NCI-H1105 (cell line): Measurements from ENCODE around the gene COL9A1.

Source experiments
- DNase-seq: peaks from one replicate; lab custom pipeline; 2025; lab: John Stamatoyannopoulos, UW

Gene COL9A1

GRCh38 chr6:70286905-70287304 lies 16.0 kb downstream of the COL9A1 start:
- DNase-seq, result no peak

DNA sequence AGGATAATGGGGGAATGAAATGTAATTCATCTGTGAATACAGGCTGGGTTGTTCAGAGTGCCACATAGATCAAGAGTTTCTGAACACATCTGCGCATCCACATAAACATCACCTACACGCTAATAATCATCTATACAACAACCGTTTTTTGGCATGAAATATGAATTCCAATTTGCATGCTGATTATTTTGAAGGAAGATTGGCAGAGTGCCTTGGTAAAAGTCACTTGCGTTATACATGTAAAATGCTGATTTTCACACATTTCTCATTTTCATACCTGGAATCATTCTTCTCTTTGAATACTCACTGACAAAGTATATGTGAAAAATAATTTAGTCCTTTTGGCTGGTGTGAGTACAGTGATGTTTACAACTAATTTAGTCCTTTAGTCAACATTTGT lies 17.7 kb downstream of the COL9A1 start:
- peak; percentile 48 for DNase-seq

DNA sequence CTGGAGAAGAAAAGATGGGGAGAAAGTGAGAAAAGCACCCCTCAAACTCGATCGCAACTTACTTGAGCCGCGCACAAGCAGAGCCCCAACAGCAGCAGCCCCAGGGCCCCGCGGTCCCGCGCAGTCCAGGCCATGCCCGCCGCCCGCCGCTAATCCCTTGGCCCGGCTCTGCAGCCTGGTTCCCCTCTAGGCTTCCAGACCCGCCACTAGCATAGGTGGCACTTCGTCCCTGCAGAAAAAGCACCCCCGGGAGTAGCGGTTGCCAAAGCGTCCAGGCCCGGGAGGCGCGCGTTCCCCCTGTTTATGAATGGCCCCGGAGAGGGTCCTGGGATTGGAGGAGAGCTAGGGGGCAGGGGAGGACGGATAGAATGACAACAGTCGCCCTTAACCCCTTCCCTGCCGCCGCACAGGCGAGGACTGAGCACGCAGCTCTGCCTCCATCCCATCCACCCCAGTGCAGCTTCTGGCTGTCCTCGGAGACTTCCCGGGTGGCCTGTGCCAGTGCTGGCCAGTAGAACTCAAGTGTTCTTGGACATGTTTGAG lies 19.9 kb downstream of the COL9A1 start:
- DNase-seq, result no peak

DNA sequence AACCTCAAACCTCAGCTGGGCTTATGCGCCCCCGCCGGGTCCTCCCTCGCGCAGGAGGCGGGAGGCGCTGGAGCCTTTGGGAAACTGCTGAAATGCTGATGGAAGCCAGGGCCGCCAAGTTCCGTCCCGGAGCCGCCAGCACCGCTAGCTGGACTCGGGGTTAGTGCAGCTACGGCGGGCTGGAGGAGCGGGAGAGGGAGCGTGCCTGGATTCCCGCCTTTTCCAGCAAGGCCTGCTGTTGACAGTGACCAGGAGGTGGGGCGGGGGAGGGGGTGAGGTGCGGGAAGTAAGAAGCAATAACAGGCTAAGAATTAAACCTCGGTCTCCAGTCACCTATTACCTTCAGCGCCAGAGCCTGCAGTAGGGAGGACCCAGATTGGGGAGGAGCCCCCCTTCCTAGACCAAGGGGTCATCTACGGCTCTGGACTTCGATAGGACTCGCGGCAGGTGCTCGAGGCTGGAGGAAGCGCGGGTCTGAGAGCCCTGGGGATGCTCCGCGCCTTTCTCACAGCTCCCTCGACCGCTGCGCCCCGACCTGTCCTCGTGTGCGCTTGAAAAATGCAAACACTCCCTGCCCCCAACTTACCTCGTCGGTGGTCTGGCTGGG lies 20.5 kb downstream of the COL9A1 start:
- DNase-seq, result no peak

GRCh38 chr6:70281923-70282311 lies 21.0 kb downstream of the COL9A1 start:
- no peak for DNase-seq

- DNase-seq, result peak; percentile 95
These were observed 22.5 kb downstream of the COL9A1 start for GRCh38 chr6:70280400-70280853.

GRCh38 chr6:70277470-70277869 lies 25.4 kb downstream of the COL9A1 start:
- no peak for DNase-seq

DNA sequence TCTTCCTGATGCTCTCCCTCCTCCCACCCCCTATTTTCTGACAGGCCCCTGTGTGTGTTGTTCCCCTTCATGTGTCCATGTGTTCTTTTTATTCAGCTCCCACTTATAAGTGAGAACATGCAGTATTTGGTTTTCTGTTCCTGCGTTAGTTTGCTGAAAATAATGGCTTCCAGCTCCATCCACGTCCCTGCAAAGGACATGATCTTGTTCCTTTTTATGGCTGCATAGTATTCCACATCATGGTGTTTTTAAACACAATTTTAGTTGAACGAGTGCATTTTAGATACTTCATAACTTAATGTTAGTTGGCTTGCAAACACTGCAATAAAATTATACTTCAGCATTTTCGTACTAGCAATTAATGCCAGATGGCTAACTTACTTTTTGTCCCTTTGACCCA lies 28.5 kb downstream of the COL9A1 start:
- no peak for DNase-seq

DNA sequence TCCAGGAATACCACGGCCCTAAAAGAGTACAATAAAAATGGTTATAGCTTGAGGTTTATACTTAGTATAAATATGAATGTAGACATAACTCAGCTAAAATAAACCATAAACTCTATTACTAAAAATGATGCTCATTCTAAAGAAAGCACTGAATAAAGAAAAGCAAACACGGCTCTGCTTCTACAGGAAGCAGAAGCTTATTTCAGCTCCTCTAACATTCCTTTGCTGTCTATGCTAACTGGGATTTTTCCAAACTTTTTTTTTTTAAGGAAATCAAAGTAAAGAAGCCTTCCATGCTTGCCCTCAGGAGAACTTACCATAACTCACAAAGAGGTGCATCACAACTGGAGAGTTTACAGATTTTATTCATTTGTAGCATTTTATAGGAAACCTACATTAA lies 30.8 kb downstream of the COL9A1 start:
- DNase-seq, result no peak

DNA sequence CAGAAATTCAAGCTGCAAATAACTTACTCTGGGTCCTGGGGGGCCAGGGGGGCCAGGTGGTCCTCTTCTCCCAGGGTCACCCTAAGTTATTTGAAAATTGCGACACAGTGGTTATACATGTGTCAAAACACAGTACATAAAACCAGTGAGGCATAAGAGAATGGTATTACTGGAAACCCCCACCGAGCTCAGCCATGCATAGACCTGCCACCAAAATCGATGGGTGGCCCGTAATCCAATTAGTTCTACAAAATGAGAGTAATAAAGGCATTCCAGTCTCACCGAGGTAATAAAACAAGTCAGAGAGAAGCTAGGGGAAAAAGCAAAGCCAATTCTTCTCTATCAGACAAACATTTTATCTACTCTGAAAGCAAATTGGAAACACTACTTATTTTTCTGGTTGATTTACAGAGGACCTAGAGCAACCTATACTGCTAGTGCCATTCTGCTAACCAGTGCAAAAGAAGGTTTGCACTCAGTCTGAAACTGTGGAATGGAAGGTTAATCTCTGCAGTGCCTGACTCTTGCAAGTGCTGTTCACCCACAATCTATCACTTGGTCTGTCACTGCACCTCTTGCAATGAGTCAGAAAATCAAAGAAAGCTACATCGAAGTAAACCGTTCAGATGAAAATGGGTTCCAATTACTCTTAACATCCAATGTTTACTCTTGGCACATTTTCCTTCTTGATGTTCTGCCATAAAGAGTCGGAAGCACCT lies 32.4 kb downstream of the COL9A1 start:
- no peak for DNase-seq

DNA sequence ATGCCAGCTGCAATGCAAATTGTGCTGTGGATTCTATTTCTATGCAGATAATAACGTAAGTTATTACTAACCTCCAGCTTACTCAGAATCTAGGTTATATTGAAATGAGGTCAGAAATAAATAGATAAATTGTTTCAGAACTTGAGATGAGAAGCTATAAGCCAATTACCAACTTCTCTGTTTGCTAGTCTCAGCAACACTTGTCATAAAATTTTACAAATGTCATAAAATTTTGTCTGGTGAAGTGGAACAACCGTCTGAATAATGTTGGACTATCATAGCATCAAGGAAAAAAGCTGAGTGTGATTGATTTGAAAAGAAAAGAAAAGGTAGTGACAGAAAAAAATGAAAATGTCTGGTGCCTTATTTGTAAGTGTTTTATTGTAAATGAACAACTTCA lies 36.7 kb downstream of the COL9A1 start:
- no peak for DNase-seq

GRCh38 chr6:70264306-70264705 lies 38.6 kb downstream of the COL9A1 start:
- DNase-seq, result no peak

DNA sequence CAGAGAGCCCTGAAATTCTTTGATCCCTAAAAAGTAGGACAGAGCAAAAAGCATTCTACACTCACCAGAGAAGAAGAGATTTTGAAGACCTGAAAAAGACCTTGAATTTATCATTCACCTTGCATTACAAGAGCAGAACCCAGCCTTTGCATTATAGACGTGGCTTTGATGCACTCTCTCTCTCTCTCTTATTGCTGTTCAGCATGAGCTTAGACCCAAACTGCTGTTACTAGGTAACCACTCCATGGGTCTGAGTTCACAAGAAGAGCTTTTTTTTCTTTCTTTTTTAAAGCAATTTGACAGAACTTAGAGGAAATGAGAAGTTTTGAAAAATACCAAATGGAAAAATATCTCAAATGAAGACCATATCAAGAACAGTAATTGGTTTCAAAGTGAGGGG lies 44.4 kb downstream of the COL9A1 start:
- DNase-seq, result no peak

DNA sequence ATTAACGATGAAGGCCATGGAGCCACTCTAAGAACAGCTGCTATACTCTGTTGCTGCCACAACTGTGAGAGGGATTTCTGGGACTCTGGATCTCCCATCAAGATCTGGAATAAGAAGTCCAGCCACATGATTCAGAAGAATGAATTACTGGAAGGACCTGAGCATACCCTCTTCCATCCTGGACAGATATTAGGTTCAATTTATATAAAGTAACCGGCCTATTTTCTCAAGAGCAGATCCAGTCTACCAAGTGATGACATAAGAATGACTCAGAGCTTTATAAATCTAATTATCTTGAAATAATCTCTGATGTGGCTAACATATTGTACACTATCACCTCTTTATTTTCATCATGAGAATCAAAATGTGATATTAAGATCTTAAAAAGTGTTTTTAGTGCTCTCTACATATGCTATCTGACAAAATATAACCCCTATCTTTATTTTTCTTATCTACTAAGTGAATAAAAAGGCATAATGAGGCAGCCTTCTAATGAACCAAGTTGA lies 45.1 kb downstream of the COL9A1 start:
- DNase-seq, result no peak

GRCh38 chr6:70254784-70255183 lies 48.1 kb downstream of the COL9A1 start:
- no peak for DNase-seq

GRCh38 chr6:70253923-70254322 lies 49.0 kb downstream of the COL9A1 start:
- no peak for DNase-seq

DNA sequence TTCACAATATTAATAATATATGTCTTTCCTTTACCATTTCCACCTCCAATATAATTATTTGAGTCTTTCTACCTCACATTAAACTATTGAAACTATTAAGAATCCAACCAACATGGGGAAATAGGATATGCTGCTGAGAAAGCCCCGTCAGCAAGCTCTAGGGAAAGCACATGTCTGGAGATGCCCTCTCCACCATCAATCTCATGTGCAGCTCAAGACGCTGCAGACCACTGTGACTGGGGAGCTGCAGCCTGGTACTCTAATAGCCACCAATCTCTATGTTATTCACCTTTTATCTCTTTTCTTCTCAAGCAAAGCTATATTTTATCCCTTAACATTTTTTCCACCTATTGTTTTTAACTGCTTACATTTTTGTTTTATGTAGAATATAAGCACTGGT lies 50.3 kb downstream of the COL9A1 start:
- no peak for DNase-seq

DNA sequence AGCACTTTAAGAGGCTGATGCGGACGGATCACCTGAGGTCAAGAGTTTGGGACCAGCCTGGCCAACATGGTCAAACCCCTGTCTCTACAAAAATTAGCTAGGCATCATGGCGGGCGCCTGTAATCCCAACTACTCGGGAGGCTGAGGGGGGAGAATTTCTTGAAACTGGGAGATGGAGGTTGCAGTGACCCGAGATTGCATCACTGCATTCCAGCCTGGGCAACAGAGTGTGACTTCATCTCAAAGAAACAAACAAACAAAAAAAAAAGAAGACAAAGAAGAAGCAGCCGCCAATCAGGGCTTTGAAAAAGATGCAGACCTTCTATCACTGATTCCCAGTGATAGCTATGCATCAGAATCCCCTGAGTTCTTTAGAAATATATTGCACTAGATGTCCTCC lies 56.8 kb downstream of the COL9A1 start:
- DNase-seq, result no peak

DNA sequence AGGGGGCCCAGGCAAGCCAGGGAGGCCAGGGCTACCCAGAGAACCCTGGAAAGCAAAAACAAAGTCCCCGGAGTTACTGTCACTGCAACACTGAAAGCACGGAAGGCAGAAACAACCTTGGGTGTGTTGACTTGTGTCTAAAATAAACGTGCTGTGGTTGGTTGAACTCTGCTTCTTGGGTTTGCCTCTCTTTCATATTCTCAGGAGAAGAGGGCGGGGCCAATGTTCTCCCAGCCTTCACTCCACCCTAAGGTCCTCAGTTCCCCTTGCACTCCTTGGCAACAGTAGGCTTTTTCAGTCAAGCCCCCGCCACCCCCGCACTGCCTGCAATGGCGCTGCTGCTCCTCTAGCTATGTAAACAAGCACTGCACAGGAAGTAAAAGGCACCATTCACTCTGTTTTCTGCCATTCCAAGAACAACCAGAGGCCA lies 60.9 kb downstream of the COL9A1 start:
- DNase-seq, result no peak

- no peak for DNase-seq
These were observed 61.9 kb downstream of the COL9A1 start for GRCh38 chr6:70241031-70241430.

DNA sequence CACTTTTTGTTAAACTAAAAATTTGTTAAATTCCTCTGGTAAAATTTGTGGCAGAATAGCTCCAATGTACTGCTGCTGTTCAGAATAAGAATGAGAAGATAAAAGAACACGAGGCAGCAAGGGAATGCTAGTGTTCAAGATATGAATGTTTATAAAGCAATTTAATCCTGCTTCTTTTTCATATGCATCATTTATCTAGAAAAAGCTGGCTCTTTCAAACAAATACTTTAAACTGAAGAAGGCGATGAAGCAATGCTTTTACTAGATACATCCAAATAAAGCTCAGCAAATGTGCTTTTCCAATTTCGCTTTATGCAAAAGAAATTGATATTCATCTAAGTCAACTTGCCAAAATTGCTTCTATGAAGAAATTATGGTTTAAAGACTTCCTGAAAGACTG lies 66.5 kb downstream of the COL9A1 start:
- DNase-seq, result no peak

- no peak for DNase-seq
These were observed 68.2 kb downstream of the COL9A1 start for GRCh38 chr6:70234561-70235236.

DNA sequence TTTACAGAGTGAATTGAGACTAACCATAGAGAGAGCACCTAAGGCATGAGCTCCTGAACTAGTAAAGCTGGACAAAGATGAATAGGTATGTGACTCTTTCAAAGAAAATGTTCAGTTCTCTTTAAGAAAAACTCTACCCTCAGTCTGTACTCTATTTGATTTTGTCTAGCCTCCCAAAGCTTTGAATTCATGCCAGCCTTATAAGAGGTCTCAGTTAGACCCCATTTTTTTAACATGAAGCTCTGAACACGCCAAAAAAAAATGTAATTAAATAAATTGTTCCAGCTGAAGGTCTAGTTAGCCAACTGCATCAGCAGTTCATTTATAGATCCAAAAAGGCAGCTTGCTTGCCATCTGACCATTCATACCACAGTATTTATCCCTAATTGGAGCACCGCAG lies 71.6 kb downstream of the COL9A1 start:
- peak; percentile 31 for DNase-seq
